K562 (cell line): ENCODE results near the gene GNPTAB. TPM values are rescaled to one million over a fixed set of nuclear protein-coding genes. Genes with fewer than 3 reads are reported as not detected.

Experiments
- BCLAF1 ChIP-seq, 2 experiments: fragments of 450-650 bp in 1 of 2; IDR thresholded peaks; 2 replicates each; pipeline ENCODE4 v1.6.1; 2011 to 2017; ENCODE audit warnings: low read depth in 2 of 2, antibody characterized with exemption in 1 of 2, borderline replicate concordance in 1 of 2, low read length in 1 of 2, mild to moderate bottlenecking in 1 of 2, mixed read lengths in 1 of 2; ENCODE audit not compliant: control insufficient read depth in 1 of 2
- CHAMP1 ChIP-seq: fragments of 450-650 bp; IDR thresholded peaks from 2 replicates; pipeline ENCODE4 v1.6.1; 2016; ENCODE audit warnings: mild to moderate bottlenecking
- CHD1 ChIP-seq: fragments of 200-600 bp; sonication (generic); IDR thresholded peaks from one replicate; pipeline ENCODE4 v1.6.1; 2012; ENCODE audit warnings: mild to moderate bottlenecking, moderate library complexity, low read length, inconsistent platforms
- E2F5 ChIP-seq: sonication (generic); formaldehyde crosslinking; IDR thresholded peaks from 2 replicates; pipeline ENCODE4 v1.8.0; 2022; ENCODE audit warnings: mild to moderate bottlenecking, missing genetic modification reagents
- HOXB6 ChIP-seq: fragments of 250-450 bp; sonication (Bioruptor Pico); IDR thresholded peaks from 2 replicates; pipeline ENCODE4 v1.5.1; 2022; ENCODE audit warnings: mild to moderate bottlenecking, borderline replicate concordance
- HSF4 ChIP-seq: fragments of 250-450 bp; sonication (Bioruptor Pico); IDR thresholded peaks from 2 replicates; pipeline ENCODE4 v2.1.2; 2022; ENCODE audit warnings: mild to moderate bottlenecking, moderate library complexity, borderline replicate concordance
- MAFK ChIP-seq: IDR thresholded peaks from 2 replicates; pipeline ENCODE4 v1.6.1; 2011; ENCODE audit warnings: low read length, improper control_type of control experiment
- MAX ChIP-seq: sonication (generic); formaldehyde crosslinking; IDR thresholded peaks from 2 replicates; pipeline ENCODE4 v1.9.0; 2022; ENCODE audit warnings: mild to moderate bottlenecking, missing genetic modification reagents
- MBD2 ChIP-seq: sonication (generic); IDR thresholded peaks from 2 replicates; pipeline ENCODE4 v1.6.1; 2016; ENCODE audit warnings: low read depth, borderline replicate concordance
- MYNN ChIP-seq, 2 experiments: sonication (generic); formaldehyde crosslinking in 1 of 2; IDR thresholded peaks; 2 replicates each; pipeline versions ENCODE4 v1.5.0 to v1.6.1; 2016 to 2020; ENCODE audit warnings: antibody characterized with exemption in 1 of 2, missing genetic modification reagents in 1 of 2
- NRF1 ChIP-seq, 2 experiments: fragments of 450-650 bp; IDR thresholded peaks in 1 of 2; conservative IDR thresholded peaks in 1 of 2; 2 replicates each; pipeline ENCODE4 v1.6.1; 2014; ENCODE audit warnings: mild to moderate bottlenecking in 2 of 2
- PHF20 ChIP-seq: fragments of 450-650 bp; IDR thresholded peaks from 2 replicates; pipeline ENCODE4 v1.6.1; 2018; ENCODE audit not compliant: partially characterized antibody
- ZBTB2 ChIP-seq: fragments of 450-650 bp; IDR thresholded peaks from 2 replicates; pipeline ENCODE4 v1.6.1; 2016; ENCODE audit warnings: antibody characterized with exemption
- ZMIZ1 ChIP-seq, 2 experiments: fragments of 150-350 bp in 1 of 2; IDR thresholded peaks; 2 replicates each; pipeline ENCODE4 v1.6.1; 2012 to 2016; ENCODE audit warnings: low read depth in 2 of 2, low read length in 2 of 2, mild to moderate bottlenecking in 1 of 2, moderate library complexity in 1 of 2
- polyA plus RNA-seq, 8 experiments: library from polyadenylated mRNA; depleted of rRNA in 4 of 8; stranded (reverse) in 5 of 8; unstranded in 3 of 8; fragments of >200 nt; fragmentation: Nextera tagmentation in 2 of 8; fragmentation: Illumina TruSeq in 1 of 8; extraction: Ambion mirVana in 2 of 8; extraction: Trizol in 1 of 8; gene quantifications; 2 replicates each; pipeline versions ENCODE4 v1.2.1 to v1.2.3, GENCODE V29; 2011 to 2014; ENCODE audit warnings: inconsistent platforms in 1 of 8, missing spikeins in 1 of 8
- total RNA-seq, 7 experiments: library from RNA; depleted of rRNA in 6 of 7; stranded (reverse); fragments of >200 nt in 6 of 7; fragmentation: Illumina TruSeq in 2 of 7; extraction: Trizol in 2 of 7; gene quantifications; 2 replicates each; pipeline versions ENCODE4 v1.2.1 to v1.2.3, GENCODE V29; 2011 to 2021; ENCODE audit warnings: low replicate concordance in 1 of 7

GNPTAB gene
- total and polyA plus RNA-seq, 9 of the 15 experiments (the other 6 are each of a cell fraction or from before 2014, with no cell fraction given), result 5.9 to 23.2 (median 19.3) TPM

- TF ChIP-seq CHAMP1 (no peak), HOXB6 (CRISPR knock-in tag) (no peak), MYNN (IDR thresholded peaks at IDR 0.05) (0 out of 2 replicates have a peak, but pooled peaks have one; percentile 14), MYNN (CRISPR knock-in tag; IDR thresholded peaks at IDR 0.05) (no peak), MAFK (no peak), HSF4 (CRISPR knock-in tag) (no peak), E2F5 (CRISPR knock-in tag) (no peak), BCLAF1 (IDR thresholded peaks at IDR 0.05; ENCODE audit: borderline replicate concordance in 1 of 2, control insufficient read depth in 1 of 2, low read depth in 2 of 2, low read length in 1 of 2) (no peak), MBD2 (peak; percentile 18; the same call in 1 of the 2 replicates), MAX (CRISPR knock-in tag) (no peak), ZBTB2 (no peak), PHF20 (no peak), CHD1 (no peak), NRF1 (conservative IDR thresholded peaks at IDR 0.05 in 1 of 2, IDR thresholded peaks at IDR 0.05 in 1 of 2) (no peak; a peak in 1 of 4 replicates), ZMIZ1 (IDR thresholded peaks at IDR 0.05; ENCODE audit: low read depth in 2 of 2, low read length in 2 of 2) (no peak)
Observed at GRCh38 chr12:101697197-101697929, 133.4 kb downstream of the GNPTAB start, which contains the start of gene CHPT1 (continued).
